T-cell (primary cell): Measurements from ENCODE around the gene NEK11. TPM values are rescaled to one million over a fixed set of nuclear protein-coding genes. Genes with fewer than 3 reads are reported as not detected.

Experiments
- ATAC-seq, 4 experiments: fragments of 200-7000 bp in 3 of 4; fragments of 150-1000 bp in 1 of 4; cut with Tn5 transposase; replicated peaks in 1 of 4; 1 replicate in 3 of 4; 2 replicates in 1 of 4; pipeline ENCODE4 v1.10.0; 2021; ENCODE audit warnings: moderate library complexity in 3 of 4, mild to moderate bottlenecking in 2 of 4, moderate number of reproducible peaks in 1 of 4
- CTCF ChIA-PET, 2 donors: fragments of 300-600 bp; sonication (Branson Sonifier 250); formaldehyde crosslinking; loops; one replicate each; lab custom pipeline; 2022; ENCODE audit warnings: antibody characterized with exemption in 2 of 2; lab: Charles Lee
- POLR2A ChIA-PET, 2 donors: fragments of 300-600 bp; sonication (Branson Sonifier 250); formaldehyde crosslinking; loops; one replicate each; lab custom pipeline; 2022; ENCODE audit warnings: antibody characterized with exemption in 2 of 2; lab: Charles Lee
- DNase-seq, 35 experiments: peaks; one replicate each; pipeline versions ENCODE4 v3.0.0 to v3.0.0-alpha.2; 2013 to 2023
- H3K27ac ChIP-seq: one replicate; pipeline ENCODE4 v1.5.1; 2013; ENCODE audit warnings: low read length
- H3K27me3 ChIP-seq, 2 experiments: replicated peaks in 1 of 2; 1 replicate in 1 of 2; 2 replicates in 1 of 2; pipeline versions ENCODE4 v1.6.1 to v1.7.0; 2013; ENCODE audit warnings: low read length in 1 of 2, mixed read lengths in 1 of 2; ENCODE audit not compliant: control insufficient read depth in 2 of 2, insufficient read depth in 2 of 2; ENCODE audit errors: extremely low read depth in 1 of 2
- H3K36me3 ChIP-seq, 2 donors: 1 replicate in 1 of 2; 2 replicates in 1 of 2; pipeline versions ENCODE4 v1.6.1 to v1.7.0; 2013; ENCODE audit warnings: low read length in 1 of 2; ENCODE audit not compliant: control insufficient read depth in 2 of 2, insufficient read depth in 1 of 2; ENCODE audit errors: extremely low read depth in 1 of 2
- H3K4me1 ChIP-seq, 2 experiments: 1 replicate in 1 of 2; 2 replicates in 1 of 2; pipeline versions ENCODE4 v1.6.1 to v1.7.0; 2013; ENCODE audit warnings: low read length in 2 of 2, mixed read lengths in 1 of 2; ENCODE audit not compliant: insufficient read depth in 2 of 2, control insufficient read depth in 1 of 2; ENCODE audit errors: extremely low read depth in 1 of 2
- H3K4me3 ChIP-seq, 2 donors: 1 replicate in 1 of 2; 2 replicates in 1 of 2; pipeline versions ENCODE4 v1.5.1 to v1.7.0; 2013; ENCODE audit warnings: mild to moderate bottlenecking in 2 of 2, low read length in 1 of 2, moderate library complexity in 1 of 2; ENCODE audit not compliant: control insufficient read depth in 1 of 2; ENCODE audit errors: extremely low read depth in 1 of 2
- H3K9me3 ChIP-seq: 2 replicates; pipeline ENCODE4 v1.7.0; 2013
- H3K27ac Mint-ChIP-seq, 2 donors: one replicate each; pipeline ENCODE4 v1.8.0; 2020 to 2021; ENCODE audit warnings: mild to moderate bottlenecking in 2 of 2, mixed read lengths in 2 of 2
- H3K27me3 Mint-ChIP-seq, 2 donors: one replicate each; pipeline ENCODE4 v1.8.0; 2021 to 2022; ENCODE audit warnings: mixed read lengths in 2 of 2
- H3K36me3 Mint-ChIP-seq: one replicate; pipeline ENCODE4 v1.8.0; 2021; ENCODE audit warnings: mixed read lengths
- H3K4me1 Mint-ChIP-seq, 3 donors: one replicate each; pipeline ENCODE4 v1.8.0; 2020 to 2022; ENCODE audit warnings: mixed read lengths in 3 of 3, mild to moderate bottlenecking in 1 of 3
- H3K4me3 Mint-ChIP-seq, 3 donors: one replicate each; pipeline ENCODE4 v1.8.0; 2020 to 2022; ENCODE audit warnings: mild to moderate bottlenecking in 3 of 3, mixed read lengths in 3 of 3, moderate library complexity in 3 of 3
- H3K9me3 Mint-ChIP-seq, 3 donors: one replicate each; pipeline ENCODE4 v1.8.0; 2020 to 2022; ENCODE audit warnings: mixed read lengths in 3 of 3
- WGBS: methylation state at CpG from one replicate; pipeline ENCODE4 v1.1.5; 2013; ENCODE audit warnings: missing lambda C conversion rate; ENCODE audit not compliant: insufficient coverage; 5-methylcytosine and 5-hydroxymethylcytosine counted together
- total RNA-seq, 35 experiments: library from RNA in 6 of 35; stranded (reverse) in 6 of 35; fragments of 120-200 nt in 1 of 35; gene quantifications; one replicate each; pipeline versions ENCODE4 v1.2.1 to v1.2.4 and lab custom pipeline; 2013 to 2026

The NEK11 gene
- total RNA-seq, 5 donors from 2014 or later (not counting 1 experiment from before 2014, with no cell fraction given): 3.8 to 6.5 (median 4.5) TPM

- DNase-seq (no peak), ATAC-seq (no peak)
- Histone ChIP-seq H3K27ac (no peak overlapping the region), H3K36me3 (no peaks in the 10 kb centered on the region), H3K4me1 (no peaks in the 10 kb centered on the region), H3K4me3 (no peak overlapping the region), H3K9me3 (no peaks in the 10 kb centered on the region), H3K27me3 (no peaks in the 10 kb centered on the region)
- no peak overlapping the region for H3K4me3 Mint-ChIP-seq
- H3K27me3 Mint-ChIP-seq: no peaks in the 10 kb centered on the region
- H3K27ac Mint-ChIP-seq: no peak overlapping the region
- ChIA-PET CTCF (no interaction called here), POLR2A (no interaction called here)
- no peaks in the 10 kb centered on the region for H3K4me1 Mint-ChIP-seq
- no CpG with 5 or more reads among the region's 1 CpG for WGBS
- peaks cover 0 to 3% (median 2%) of the 10 kb centered on the region in 3 donors for H3K9me3 Mint-ChIP-seq
- H3K36me3 Mint-ChIP-seq: peaks cover 6% of the 10 kb centered on the region
These were observed 323.8 kb downstream of the NEK11 start for GRCh38 chr3:131350506-131350905.

GRCh38 chr3:131353016-131353877 is 326.6 kb downstream of the NEK11 start:
- Mint-ChIP-seq H3K4me3 (no peak overlapping the region), H3K36me3 (peaks cover 6% of the 10 kb centered on the region), H3K4me1 (no peaks in the 10 kb centered on the region), H3K9me3 (no peaks in the 10 kb centered on the region), H3K27me3 (peaks cover 8 to 10% of the 10 kb centered on the region in 2 donors), H3K27ac (no peak overlapping the region)
- Histone ChIP-seq H3K4me1 (no peaks in the 10 kb centered on the region), H3K36me3 (no peaks in the 10 kb centered on the region), H3K4me3 (no peak overlapping the region), H3K9me3 (no peaks in the 10 kb centered on the region), H3K27me3 (peaks cover 0 to 3% of the 10 kb centered on the region in 2 experiments), H3K27ac (no peak overlapping the region)
- ATAC-seq: no peak
- ChIA-PET CTCF (no interaction called here), POLR2A (no interaction called here)
- no CpG with 5 or more reads among the region's 2 CpGs for WGBS
- no peak for DNase-seq

GRCh38 chr3:131353986-131354385 is 327.3 kb downstream of the NEK11 start:
- Histone ChIP-seq H3K36me3 (no peaks in the 10 kb centered on the region), H3K27me3 (peaks cover 0 to 3% of the 10 kb centered on the region in 2 experiments), H3K4me3 (no peak overlapping the region), H3K4me1 (no peaks in the 10 kb centered on the region), H3K9me3 (no peaks in the 10 kb centered on the region), H3K27ac (no peak overlapping the region)
- Mint-ChIP-seq H3K27ac (no peak overlapping the region), H3K4me3 (no peak overlapping the region), H3K27me3 (peaks cover 8 to 10% of the 10 kb centered on the region in 2 donors), H3K4me1 (no peaks in the 10 kb centered on the region), H3K9me3 (no peaks in the 10 kb centered on the region), H3K36me3 (peaks cover 6% of the 10 kb centered on the region)
- no peak for ATAC-seq
- ChIA-PET POLR2A (no interaction called here), CTCF (no interaction called here)
- no peak for DNase-seq
- no CpG with 5 or more reads among the region's 2 CpGs for WGBS

GRCh38 chr3:131356006-131356595 is 329.4 kb downstream of the NEK11 start:
- no peak overlapping the region for H3K4me3 ChIP-seq
- peaks cover 0 to 3% of the 10 kb centered on the region in 2 experiments for H3K27me3 ChIP-seq
- H3K9me3 Mint-ChIP-seq: no peaks in the 10 kb centered on the region
- H3K4me1 ChIP-seq: no peaks in the 10 kb centered on the region
- ATAC-seq (no peak), DNase-seq (no peak)
- H3K4me1 Mint-ChIP-seq: peaks cover 2 to 3% (median 2%) of the 10 kb centered on the region in 3 donors
- WGBS: no CpG with 5 or more reads among the region's 5 CpGs
- no peaks in the 10 kb centered on the region for H3K9me3 ChIP-seq
- H3K4me3 Mint-ChIP-seq: no peak overlapping the region
- H3K36me3 Mint-ChIP-seq: no peaks in the 10 kb centered on the region
- peaks cover 16 to 24% of the 10 kb centered on the region in 2 donors for H3K27me3 Mint-ChIP-seq
- CTCF ChIA-PET: no interaction called here
- H3K36me3 ChIP-seq: no peaks in the 10 kb centered on the region
- no peak overlapping the region for H3K27ac ChIP-seq
- POLR2A ChIA-PET: no interaction called here
- no peak overlapping the region for H3K27ac Mint-ChIP-seq

GRCh38 chr3:131357275-131357674 is 330.6 kb downstream of the NEK11 start:
- DNase-seq: no peak
- ChIA-PET POLR2A (no interaction called here), CTCF (interaction anchor here in 1 of 2 donors (0.6 kb wide), 1 partner anchor 54 kb away, joined by 4 read pairs; no protein-coding TSS in a partner anchor)
- no peak for ATAC-seq
- peaks cover 0 to 15% of the 10 kb centered on the region in 2 experiments for H3K27me3 ChIP-seq
- Mint-ChIP-seq H3K9me3 (no peaks in the 10 kb centered on the region), H3K27me3 (peaks cover 27 to 31% of the 10 kb centered on the region in 2 donors), H3K4me3 (no peak overlapping the region), H3K27ac (no peak overlapping the region), H3K4me1 (peaks cover 9 to 12% (median 10%) of the 10 kb centered on the region in 3 donors), H3K36me3 (no peaks in the 10 kb centered on the region)
- no peaks in the 10 kb centered on the region for H3K9me3 ChIP-seq
- no peak overlapping the region for H3K4me3 ChIP-seq
- no peak overlapping the region for H3K27ac ChIP-seq
- WGBS: no CpG with 5 or more reads among the region's 1 CpG
- H3K36me3 ChIP-seq: no peaks in the 10 kb centered on the region
- H3K4me1 ChIP-seq: peaks cover 0 to 3% of the 10 kb centered on the region in 2 experiments

DNA sequence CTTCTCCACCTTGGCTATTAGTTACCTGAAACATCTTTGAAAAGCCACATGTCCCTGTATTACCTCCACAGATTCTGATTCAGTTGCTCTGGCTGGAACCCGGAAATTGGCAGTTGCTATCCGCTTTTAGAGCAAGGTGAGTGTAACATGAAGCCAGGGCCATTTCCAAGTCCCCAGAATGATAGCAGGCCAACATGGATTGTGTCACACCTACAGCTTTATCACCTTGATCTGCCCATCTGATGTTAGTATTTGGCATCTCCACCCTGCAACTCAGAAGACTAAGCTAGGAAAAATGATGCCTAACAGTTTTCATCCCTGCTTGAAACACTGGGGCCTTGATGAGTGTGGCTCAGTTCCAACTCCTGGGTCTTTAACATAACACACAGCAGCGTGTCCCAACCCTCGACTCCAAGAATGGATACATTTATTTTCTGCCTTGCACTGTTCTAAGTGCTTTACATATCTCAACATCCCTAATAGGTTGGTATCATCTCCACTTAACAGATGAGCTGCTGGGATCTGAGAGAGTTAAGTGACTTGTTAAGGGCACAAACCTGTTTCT is 333.6 kb downstream of the NEK11 start:
- no peak overlapping the region for H3K27ac Mint-ChIP-seq
- ChIA-PET POLR2A (no interaction called here), CTCF (no interaction called here)
- DNase-seq (no peak), ATAC-seq (no peak)
- H3K4me1 Mint-ChIP-seq: peaks cover 12 to 16% (median 14%) of the 10 kb centered on the region in 3 donors
- H3K4me1 ChIP-seq: peaks cover 0 to 3% of the 10 kb centered on the region in 2 experiments
- 90% methylated on average over 2 of the region's 4 CpGs for WGBS
- H3K9me3 ChIP-seq: no peaks in the 10 kb centered on the region
- peaks cover 0 to 29% of the 10 kb centered on the region in 2 experiments for H3K27me3 ChIP-seq
- H3K36me3 ChIP-seq: no peaks in the 10 kb centered on the region
- H3K9me3 Mint-ChIP-seq: peaks cover 0 to 1% (median 0%) of the 10 kb centered on the region in 3 donors
- no peaks in the 10 kb centered on the region for H3K36me3 Mint-ChIP-seq
- H3K4me3 ChIP-seq: no peak overlapping the region
- no peak overlapping the region for H3K27ac ChIP-seq
- H3K4me3 Mint-ChIP-seq: no peak overlapping the region
- H3K27me3 Mint-ChIP-seq: peaks cover 51 to 52% of the 10 kb centered on the region in 2 donors
